B cell (primary cell): ENCODE results near the gene WNT3A. TPM values are rescaled to one million over a fixed set of nuclear protein-coding genes. Genes with fewer than 3 reads are reported as not detected.

Experiments used
- ATAC-seq: fragments of 200-7000 bp; cut with Tn5 transposase; one replicate; pipeline ENCODE4 v1.10.0; 2021; ENCODE audit warnings: low read depth, mild to moderate bottlenecking, moderate number of reproducible peaks, moderate library complexity
- CTCF ChIA-PET: fragments of 350-600 bp; sonication (Branson Sonifier 250); formaldehyde crosslinking; loops from one replicate; lab custom pipeline; 2021; ENCODE audit warnings: antibody characterized with exemption, inconsistent platforms; lab: Charles Lee
- POLR2A ChIA-PET: fragments of 350-600 bp; sonication (Branson Sonifier 250); formaldehyde crosslinking; loops from one replicate; lab custom pipeline; 2021; ENCODE audit warnings: antibody characterized with exemption; lab: Charles Lee
- DNase-seq: peaks from one replicate; pipeline ENCODE4 v3.0.0; 2013
- H2AFZ ChIP-seq: 2 replicates; pipeline ENCODE4 v1.6.1; 2012; ENCODE audit warnings: mild to moderate bottlenecking, low read depth, low read length; ENCODE audit not compliant: insufficient read depth, poor library complexity, severe bottlenecking
- H3K27ac ChIP-seq, 2 donors: 1 replicate in 1 of 2; 2 replicates in 1 of 2; pipeline ENCODE4 v1.5.1; 2012 to 2013; ENCODE audit warnings: low read length in 2 of 2, mild to moderate bottlenecking in 2 of 2, moderate library complexity in 1 of 2
- H3K27me3 ChIP-seq, 4 experiments: fragments of 200-600 bp in 1 of 4; sonication (generic) in 1 of 4; replicated peaks in 1 of 4; 1 replicate in 2 of 4; 2 replicates in 2 of 4; pipeline versions ENCODE4 v1.6.1 to v1.7.0; 2013 to 2016; ENCODE audit warnings: low read length in 3 of 4, mild to moderate bottlenecking in 2 of 4, mixed read lengths in 1 of 4, moderate library complexity in 1 of 4; ENCODE audit not compliant: insufficient read depth in 4 of 4, control insufficient read depth in 3 of 4; ENCODE audit errors: control extremely low read depth in 1 of 4
- H3K36me3 ChIP-seq, 2 experiments: replicated peaks in 1 of 2; 1 replicate in 1 of 2; 2 replicates in 1 of 2; pipeline versions ENCODE4 v1.6.1 to v1.7.1; 2013; ENCODE audit warnings: low read length in 1 of 2; ENCODE audit not compliant: insufficient read depth in 2 of 2, control insufficient read depth in 1 of 2; ENCODE audit errors: control extremely low read depth in 1 of 2, extremely low read depth in 1 of 2
- H3K4me1 ChIP-seq, 2 donors: fragments of 200-600 bp in 1 of 2; sonication (generic) in 1 of 2; 1 replicate in 1 of 2; 2 replicates in 1 of 2; pipeline versions ENCODE4 v1.5.1 to v1.6.1; 2013 to 2017; ENCODE audit warnings: low read length in 2 of 2; ENCODE audit not compliant: control insufficient read depth in 2 of 2, insufficient read depth in 2 of 2
- H3K4me2 ChIP-seq: replicated peaks from 2 replicates; pipeline ENCODE3; 2012; ENCODE audit warnings: mild to moderate bottlenecking, low read depth, low read length; ENCODE audit not compliant: poor library complexity, severe bottlenecking
- H3K4me3 ChIP-seq, 5 experiments: fragments of 200-600 bp in 1 of 5; sonication (generic) in 1 of 5; 1 replicate in 3 of 5; 2 replicates in 2 of 5; pipeline versions ENCODE4 v1.5.1 to v1.7.0; 2011 to 2016; ENCODE audit warnings: low read length in 4 of 5, mild to moderate bottlenecking in 4 of 5, low read depth in 2 of 5, control low read depth in 1 of 5, moderate library complexity in 1 of 5; ENCODE audit not compliant: insufficient read depth in 1 of 5; ENCODE audit errors: control extremely low read depth in 1 of 5, extremely low read depth in 1 of 5
- H3K79me2 ChIP-seq: fragments of 200-600 bp; sonication (generic); one replicate; pipeline ENCODE4 v1.6.0; 2016; ENCODE audit warnings: low read length; ENCODE audit not compliant: control insufficient read depth, insufficient read depth
- H3K9ac ChIP-seq: fragments of 200-600 bp; sonication (generic); 2 replicates; pipeline ENCODE4 v1.6.1; 2017; ENCODE audit warnings: mild to moderate bottlenecking, low read length, moderate library complexity
- H3K9me3 ChIP-seq, 3 donors: one replicate each; pipeline versions ENCODE4 v1.6.1 to v1.7.1; 2013; ENCODE audit warnings: low read length in 2 of 3; ENCODE audit not compliant: control insufficient read depth in 2 of 3, insufficient read depth in 1 of 3; ENCODE audit errors: control extremely low read depth in 1 of 3
- H4K20me1 ChIP-seq: 2 replicates; pipeline ENCODE4 v1.6.0; 2012; ENCODE audit warnings: mild to moderate bottlenecking, low read length; ENCODE audit not compliant: insufficient read depth, control insufficient read depth, poor library complexity, severe bottlenecking
- H3K27ac Mint-ChIP-seq: one replicate; pipeline ENCODE4 v1.8.0; 2021; ENCODE audit warnings: mixed read lengths
- H3K27me3 Mint-ChIP-seq: one replicate; pipeline ENCODE4 v1.8.0; 2021; ENCODE audit warnings: mixed read lengths
- H3K4me1 Mint-ChIP-seq: one replicate; pipeline ENCODE4 v1.8.0; 2021; ENCODE audit warnings: mixed read lengths
- H3K4me3 Mint-ChIP-seq: one replicate; pipeline ENCODE4 v1.8.0; 2021; ENCODE audit warnings: mixed read lengths
- H3K9me3 Mint-ChIP-seq: one replicate; pipeline ENCODE4 v1.8.0; 2022; ENCODE audit warnings: mixed read lengths; ENCODE audit not compliant: insufficient read depth
- EZH2 ChIP-seq: IDR thresholded peaks from 2 replicates; pipeline ENCODE4 v1.6.1; 2012; ENCODE audit warnings: borderline replicate concordance, low read depth, mild to moderate bottlenecking, moderate library complexity, low read length; ENCODE audit not compliant: insufficient read depth, poor library complexity, severe bottlenecking
- WGBS: methylation state at CpG from one replicate; pipeline ENCODE4 v1.1.5; 2013; ENCODE audit warnings: missing lambda C conversion rate; ENCODE audit not compliant: insufficient coverage; 5-methylcytosine and 5-hydroxymethylcytosine counted together
- intact Hi-C: fragments of 100-400 bp; cut with micrococcal nuclease; formaldehyde crosslinking; loops from one replicate; pipeline ENCODE4 v1.10.0; 2022
- polyA plus RNA-seq: library from polyadenylated mRNA; depleted of rRNA; stranded (reverse); fragments of >200 nt; gene quantifications from 2 replicates; pipeline ENCODE4 v1.2.3, GENCODE V29; 2012
- total RNA-seq, 2 donors: library from RNA; stranded (reverse); fragments of 120-200 nt in 1 of 2; gene quantifications; 1 replicate in 1 of 2; 2 replicates in 1 of 2; pipeline versions ENCODE4 v1.2.3 to v1.2.4, GENCODE V29; 2013 to 2022
- TF ChIP-seq, protein P1 (sequence below): fragments of 200-600 bp; IDR thresholded peaks from one replicate; pipeline ENCODE4 v1.8.0; 2022; ENCODE audit warnings: antibody characterized with exemption, mild to moderate bottlenecking

WNT3A gene
- total and polyA plus RNA-seq, 2 donors (not counting 1 experiment from before 2014, with no cell fraction given), result 0.03 TPM; not detected in 1

DNA sequence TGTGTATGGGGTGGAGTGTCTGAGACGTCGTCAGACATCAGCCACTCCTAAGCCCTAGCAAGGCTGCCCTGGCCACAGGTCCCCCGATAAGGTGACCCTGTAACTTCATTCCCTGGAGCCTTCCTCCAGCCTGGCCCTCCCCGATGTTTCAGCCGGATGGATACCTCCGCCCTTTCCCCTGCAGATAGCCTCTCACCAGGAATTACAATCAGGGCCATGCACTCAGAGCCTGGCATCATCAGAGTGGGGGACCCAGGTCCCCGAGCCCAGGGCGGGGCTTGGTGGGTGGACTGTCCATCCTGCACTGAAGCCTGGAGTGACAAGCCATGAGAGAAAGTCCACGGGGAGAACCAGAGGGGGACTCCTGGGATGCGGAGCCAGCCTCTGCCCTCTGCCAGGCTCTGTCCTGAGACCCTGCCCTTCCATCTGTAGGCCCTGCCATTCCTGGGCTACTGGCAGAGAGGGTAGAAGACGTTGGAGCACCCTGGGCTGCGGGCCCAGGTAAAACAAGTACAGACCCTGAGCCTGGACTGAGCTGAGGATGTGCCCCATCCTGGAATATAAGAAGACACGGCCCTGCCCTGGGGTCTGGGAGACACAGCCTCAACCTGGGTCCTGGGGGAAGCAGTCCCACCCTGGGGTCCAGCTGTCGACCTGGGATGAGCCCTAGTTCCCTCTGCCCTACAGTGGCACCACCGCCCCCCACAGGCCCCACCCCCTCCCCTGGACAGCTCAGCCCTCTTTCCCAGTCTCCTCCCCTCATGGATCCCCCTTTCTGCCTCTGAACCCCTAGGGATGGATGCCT lies 58.9 kb downstream of the WNT3A start:
- Histone ChIP-seq H3K9me3 (peaks cover 0 to 23% (median 0%) of the 10 kb centered on the region in 3 donors), H2AFZ (no peak overlapping the region), H4K20me1 (no peaks in the 10 kb centered on the region), H3K9ac (no peak overlapping the region), H3K36me3 (no peaks in the 10 kb centered on the region), H3K27ac (no peak overlapping the region), H3K79me2 (no peaks in the 10 kb centered on the region), H3K4me2 (no peak overlapping the region), H3K4me3 (no peak overlapping the region), H3K27me3 (peaks cover 0 to 87% (median 37%) of the 10 kb centered on the region in 4 experiments), H3K4me1 (peaks cover 3 to 13% of the 10 kb centered on the region in 2 donors)
- Mint-ChIP-seq H3K27ac (no peak overlapping the region), H3K27me3 (peaks cover 15% of the 10 kb centered on the region), H3K9me3 (no peaks in the 10 kb centered on the region), H3K4me3 (no peak overlapping the region), H3K4me1 (peaks cover 5% of the 10 kb centered on the region)
- TF ChIP-seq, protein P1, sequence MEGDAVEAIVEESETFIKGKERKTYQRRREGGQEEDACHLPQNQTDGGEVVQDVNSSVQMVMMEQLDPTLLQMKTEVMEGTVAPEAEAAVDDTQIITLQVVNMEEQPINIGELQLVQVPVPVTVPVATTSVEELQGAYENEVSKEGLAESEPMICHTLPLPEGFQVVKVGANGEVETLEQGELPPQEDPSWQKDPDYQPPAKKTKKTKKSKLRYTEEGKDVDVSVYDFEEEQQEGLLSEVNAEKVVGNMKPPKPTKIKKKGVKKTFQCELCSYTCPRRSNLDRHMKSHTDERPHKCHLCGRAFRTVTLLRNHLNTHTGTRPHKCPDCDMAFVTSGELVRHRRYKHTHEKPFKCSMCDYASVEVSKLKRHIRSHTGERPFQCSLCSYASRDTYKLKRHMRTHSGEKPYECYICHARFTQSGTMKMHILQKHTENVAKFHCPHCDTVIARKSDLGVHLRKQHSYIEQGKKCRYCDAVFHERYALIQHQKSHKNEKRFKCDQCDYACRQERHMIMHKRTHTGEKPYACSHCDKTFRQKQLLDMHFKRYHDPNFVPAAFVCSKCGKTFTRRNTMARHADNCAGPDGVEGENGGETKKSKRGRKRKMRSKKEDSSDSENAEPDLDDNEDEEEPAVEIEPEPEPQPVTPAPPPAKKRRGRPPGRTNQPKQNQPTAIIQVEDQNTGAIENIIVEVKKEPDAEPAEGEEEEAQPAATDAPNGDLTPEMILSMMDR, result no peak
- no peak for TF ChIP-seq EZH2
- POLR2A ChIA-PET, result no interaction called here
- no peak for DNase-seq
- CTCF ChIA-PET, result no interaction called here
- ATAC-seq, result no peak
- WGBS, result 82% methylated on average over 15 of the region's 15 CpGs
- intact Hi-C loops, result no loop called here

DNA sequence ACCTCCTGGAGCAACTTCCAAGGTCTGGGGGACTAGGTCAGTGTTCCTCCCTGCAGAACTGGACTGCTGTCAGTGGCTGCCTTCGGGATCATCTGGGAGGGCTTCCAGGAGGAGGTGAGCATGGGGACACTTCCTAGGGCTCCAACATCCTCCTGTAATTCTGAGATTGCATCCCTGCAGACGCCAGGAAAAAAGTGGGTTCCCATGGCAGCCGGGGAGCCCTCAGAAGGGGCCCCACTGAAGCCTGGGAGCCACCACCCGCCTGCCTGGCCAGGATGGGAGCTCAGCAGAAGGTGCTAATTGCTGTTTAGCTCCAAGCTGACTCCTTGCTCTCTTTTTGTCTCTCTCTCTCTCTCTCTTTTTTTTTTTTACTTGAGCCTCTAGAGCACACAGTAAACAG lies 59.6 kb downstream of the WNT3A start:
- H3K9me3 ChIP-seq, result peaks cover 0 to 19% (median 0%) of the 10 kb centered on the region in 3 donors
- TF ChIP-seq, protein P1, result no peak
- TF ChIP-seq EZH2, result no peak
- Mint-ChIP-seq H3K4me1 (no peaks in the 10 kb centered on the region), H3K27ac (no peak overlapping the region), H3K9me3 (no peaks in the 10 kb centered on the region), H3K27me3 (peaks cover 9% of the 10 kb centered on the region), H3K4me3 (no peak overlapping the region)
- CTCF ChIA-PET, result no interaction called here
- intact Hi-C loops, result no loop called here
- H3K4me1 ChIP-seq, result peaks cover 0 to 6% of the 10 kb centered on the region in 2 donors
- no peaks in the 10 kb centered on the region for H4K20me1 ChIP-seq
- DNase-seq, result no peak
- H3K9ac ChIP-seq, result no peak overlapping the region
- 41% methylated on average over 4 of the region's 4 CpGs for WGBS
- no peak overlapping the region for H3K4me3 ChIP-seq
- no peak overlapping the region for H3K27ac ChIP-seq
- H3K4me2 ChIP-seq, result no peak overlapping the region
- no peaks in the 10 kb centered on the region for H3K79me2 ChIP-seq
- no peak for ATAC-seq
- peaks cover 0 to 81% (median 30%) of the 10 kb centered on the region in 4 experiments for H3K27me3 ChIP-seq
- no peak overlapping the region for H2AFZ ChIP-seq
- H3K36me3 ChIP-seq, result no peaks in the 10 kb centered on the region
- POLR2A ChIA-PET, result no interaction called here
